Suprapubic skin (tissue), 4 donors: ENCODE measurements around the gene MFSD12. TPM values are rescaled to one million over a fixed set of nuclear protein-coding genes. Genes with fewer than 3 reads are reported as not detected.

Source experiments
- DNase-seq, 2 donors: peaks; one replicate each; pipeline ENCODE4 v3.0.0-alpha.2; 2019; ENCODE audit warnings: low spot score in 2 of 2
- H3K27ac ChIP-seq: fragments of 200-600 bp; sonication (generic); one replicate; pipeline ENCODE4 v1.5.1; 2019
- H3K27me3 ChIP-seq: fragments of 200-600 bp; sonication (generic); one replicate; pipeline ENCODE4 v1.5.1; 2019
- H3K36me3 ChIP-seq: fragments of 200-600 bp; sonication (generic); one replicate; pipeline ENCODE4 v1.5.1; 2019
- H3K4me1 ChIP-seq: fragments of 200-600 bp; sonication (generic); one replicate; pipeline ENCODE4 v1.5.1; 2019
- H3K4me3 ChIP-seq: fragments of 200-600 bp; sonication (generic); one replicate; pipeline ENCODE4 v1.5.1; 2019; ENCODE audit warnings: mild to moderate bottlenecking
- H3K9me3 ChIP-seq: fragments of 200-600 bp; sonication (generic); one replicate; pipeline ENCODE4 v1.5.1; 2019
- EP300 ChIP-seq: sonication (generic); formaldehyde crosslinking; IDR thresholded peaks from one replicate; pipeline ENCODE4 v1.6.1; 2017; ENCODE audit warnings: antibody characterized with exemption
- POLR2A ChIP-seq, 2 donors: fragments of 450-650 bp; IDR thresholded peaks; one replicate each; pipeline ENCODE4 v1.6.1; 2017; ENCODE audit warnings: antibody characterized with exemption in 2 of 2, mild to moderate bottlenecking in 2 of 2, moderate library complexity in 2 of 2
- POLR2AphosphoS5 ChIP-seq, 3 donors: sonication (generic); formaldehyde crosslinking; IDR thresholded peaks; one replicate each; pipeline ENCODE4 v1.6.1; 2017; ENCODE audit warnings: antibody characterized with exemption in 3 of 3
- WGBS: methylation state at CpG from one replicate; pipeline ENCODE4 v1.1.5; 2018; 5-methylcytosine and 5-hydroxymethylcytosine counted together
- total RNA-seq, 4 donors: library from RNA; depleted of rRNA; stranded (reverse); fragments of >200 nt; gene quantifications; one replicate each; pipeline ENCODE4 v1.1.0, GENCODE V29; 2016
- TF ChIP-seq, protein P1 (sequence below), 2 donors: fragments of 200-600 bp in 1 of 2; fragments of 450-650 bp in 1 of 2; sonication (generic) in 1 of 2; IDR thresholded peaks; one replicate each; pipeline ENCODE4 v1.5.1; 2016 to 2019; ENCODE audit warnings: antibody characterized with exemption in 2 of 2, mild to moderate bottlenecking in 1 of 2, moderate library complexity in 1 of 2

The MFSD12 gene
- total RNA-seq, 4 donors from 2014 or later: 60.4 to 206 (median 119) TPM

- Histone ChIP-seq H3K9me3 (no peaks in the 10 kb centered on the region), H3K4me3 (no peak overlapping the region), H3K27ac (no peak overlapping the region), H3K36me3 (peaks cover 68% of the 10 kb centered on the region), H3K27me3 (no peaks in the 10 kb centered on the region), H3K4me1 (peaks cover 29% of the 10 kb centered on the region)
- WGBS: 85% methylated on average over 19 of the region's 38 CpGs
- DNase-seq: no peak
- TF ChIP-seq, protein P1, sequence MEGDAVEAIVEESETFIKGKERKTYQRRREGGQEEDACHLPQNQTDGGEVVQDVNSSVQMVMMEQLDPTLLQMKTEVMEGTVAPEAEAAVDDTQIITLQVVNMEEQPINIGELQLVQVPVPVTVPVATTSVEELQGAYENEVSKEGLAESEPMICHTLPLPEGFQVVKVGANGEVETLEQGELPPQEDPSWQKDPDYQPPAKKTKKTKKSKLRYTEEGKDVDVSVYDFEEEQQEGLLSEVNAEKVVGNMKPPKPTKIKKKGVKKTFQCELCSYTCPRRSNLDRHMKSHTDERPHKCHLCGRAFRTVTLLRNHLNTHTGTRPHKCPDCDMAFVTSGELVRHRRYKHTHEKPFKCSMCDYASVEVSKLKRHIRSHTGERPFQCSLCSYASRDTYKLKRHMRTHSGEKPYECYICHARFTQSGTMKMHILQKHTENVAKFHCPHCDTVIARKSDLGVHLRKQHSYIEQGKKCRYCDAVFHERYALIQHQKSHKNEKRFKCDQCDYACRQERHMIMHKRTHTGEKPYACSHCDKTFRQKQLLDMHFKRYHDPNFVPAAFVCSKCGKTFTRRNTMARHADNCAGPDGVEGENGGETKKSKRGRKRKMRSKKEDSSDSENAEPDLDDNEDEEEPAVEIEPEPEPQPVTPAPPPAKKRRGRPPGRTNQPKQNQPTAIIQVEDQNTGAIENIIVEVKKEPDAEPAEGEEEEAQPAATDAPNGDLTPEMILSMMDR (IDR thresholded peaks at IDR 0.05): no peak
- no peak for TF ChIP-seq POLR2A (IDR thresholded peaks at IDR 0.05)
- TF ChIP-seq EP300: no peak
- TF ChIP-seq POLR2AphosphoS5 (IDR thresholded peaks at IDR 0.05): no peak
Observed at GRCh38 chr19:3534375-3535234, 22.8 kb downstream of the MFSD12 start.

DNA sequence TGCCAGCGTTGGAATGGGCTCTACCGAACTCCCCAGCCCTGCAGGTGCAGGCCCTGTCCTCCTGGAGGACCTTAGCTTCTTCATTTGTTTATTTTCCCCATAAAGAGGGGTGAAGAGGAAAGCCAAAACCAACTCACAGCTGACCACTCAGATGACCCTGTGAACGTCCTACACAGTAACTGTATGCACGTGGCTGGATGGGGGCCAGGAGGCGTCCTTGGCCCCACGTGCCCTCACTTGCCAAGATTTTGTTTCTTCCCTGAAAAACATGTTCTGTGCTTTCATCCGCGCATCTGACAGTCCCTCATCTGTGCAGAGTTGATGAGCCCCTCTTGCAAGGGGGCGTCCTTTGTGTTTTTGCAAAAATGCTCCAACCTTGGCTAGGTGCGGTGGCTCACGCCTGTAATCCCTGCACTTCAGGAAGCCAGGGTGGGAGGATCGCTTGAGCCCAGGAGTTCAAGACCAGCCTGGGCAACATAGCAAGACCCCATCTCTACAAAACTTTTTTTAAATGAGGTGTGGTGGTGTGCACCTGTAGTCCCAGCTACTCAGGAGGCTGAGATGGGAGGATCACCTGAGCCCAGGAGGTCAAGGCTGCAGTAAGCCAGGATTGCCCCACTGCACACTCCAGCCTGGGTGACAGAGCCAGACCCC, 23.7 kb downstream of the MFSD12 start:
- 85% methylated on average over 10 of the region's 12 CpGs for WGBS
- no peaks in the 10 kb centered on the region for H3K9me3 ChIP-seq
- H3K4me3 ChIP-seq: no peak overlapping the region
- no peak overlapping the region for H3K27ac ChIP-seq
- no peak for TF ChIP-seq EP300
- no peak for TF ChIP-seq POLR2AphosphoS5 (IDR thresholded peaks at IDR 0.05)
- TF ChIP-seq, protein P1 (IDR thresholded peaks at IDR 0.05): no peak
- TF ChIP-seq POLR2A (IDR thresholded peaks at IDR 0.05): no peak
- H3K27me3 ChIP-seq: no peaks in the 10 kb centered on the region
- peaks cover 24% of the 10 kb centered on the region for H3K4me1 ChIP-seq
- peaks cover 66% of the 10 kb centered on the region for H3K36me3 ChIP-seq
- DNase-seq: no peak

DNA sequence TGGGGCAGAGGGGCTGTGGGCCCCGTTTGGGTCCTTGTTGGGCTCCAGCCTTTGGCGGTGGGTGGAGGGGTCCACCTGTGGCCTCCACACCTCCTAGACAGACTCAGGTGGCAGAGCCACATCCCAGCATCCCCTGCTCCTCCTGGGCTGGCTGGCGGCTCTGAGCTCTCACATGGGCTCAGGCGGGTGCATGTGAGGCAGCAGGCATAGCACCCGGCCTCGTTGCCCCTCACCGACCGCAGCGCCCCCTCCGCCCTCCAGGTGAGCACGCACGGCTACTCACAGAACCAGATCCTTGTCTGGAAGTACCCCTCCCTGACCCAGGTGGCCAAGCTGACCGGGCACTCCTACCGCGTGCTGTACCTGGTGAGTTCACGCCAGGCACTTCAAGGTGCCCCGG, 24.4 kb downstream of the MFSD12 start:
- 65% methylated on average over 4 of the region's 17 CpGs for WGBS
- no peak overlapping the region for H3K27ac ChIP-seq

DNA sequence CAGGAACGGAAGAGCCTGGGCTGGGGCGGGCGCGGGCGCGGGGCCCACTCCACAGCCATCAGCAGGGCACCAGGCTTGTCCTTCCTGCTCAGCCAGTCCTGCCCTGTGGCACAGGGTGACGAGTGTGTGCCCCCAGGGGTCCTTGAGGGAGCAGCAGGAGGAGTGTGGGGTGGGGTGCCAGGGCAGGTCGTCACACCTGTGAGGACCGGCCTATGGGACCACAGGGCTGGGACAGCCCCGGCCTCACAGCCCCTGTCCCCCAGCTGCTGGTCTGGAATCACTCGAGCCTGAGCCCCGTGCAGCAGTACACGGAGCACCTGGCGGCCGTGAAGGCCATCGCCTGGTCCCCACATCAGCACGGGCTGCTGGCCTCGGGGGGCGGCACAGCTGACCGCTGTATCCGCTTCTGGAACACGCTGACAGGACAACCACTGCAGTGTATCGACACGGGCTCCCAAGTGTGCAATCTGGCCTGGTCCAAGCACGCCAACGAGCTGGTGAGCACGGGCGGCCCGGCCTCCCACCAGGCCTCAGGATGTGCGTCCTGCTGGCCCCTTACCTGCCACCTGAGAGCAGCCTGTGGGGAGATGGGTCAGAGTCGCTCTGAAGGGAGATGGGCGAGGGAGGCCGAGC, 25.1 kb downstream of the MFSD12 start:
- no peak for TF ChIP-seq POLR2AphosphoS5 (IDR thresholded peaks at IDR 0.05)
- TF ChIP-seq POLR2A (IDR thresholded peaks at IDR 0.05): no peak
- TF ChIP-seq, protein P1 (IDR thresholded peaks at IDR 0.05): no peak
- Histone ChIP-seq H3K27me3 (no peaks in the 10 kb centered on the region), H3K9me3 (no peaks in the 10 kb centered on the region), H3K4me1 (peaks cover 19% of the 10 kb centered on the region), H3K36me3 (peaks cover 71% of the 10 kb centered on the region), H3K27ac (no peak overlapping the region), H3K4me3 (no peak overlapping the region)
- no peak for DNase-seq
- WGBS: 92% methylated on average over 2 of the region's 33 CpGs

More for the DNA sequence above, 24.4 kb downstream of the MFSD12 start:
- H3K27me3 ChIP-seq: no peaks in the 10 kb centered on the region
- H3K36me3 ChIP-seq: peaks cover 64% of the 10 kb centered on the region
- no peak for DNase-seq
- H3K9me3 ChIP-seq: no peaks in the 10 kb centered on the region
- peaks cover 23% of the 10 kb centered on the region for H3K4me1 ChIP-seq
- TF ChIP-seq EP300: no peak
- no peak for TF ChIP-seq POLR2A (IDR thresholded peaks at IDR 0.05)
- no peak for TF ChIP-seq POLR2AphosphoS5 (IDR thresholded peaks at IDR 0.05)
- TF ChIP-seq, protein P1 (IDR thresholded peaks at IDR 0.05): no peak
- no peak overlapping the region for H3K4me3 ChIP-seq

DNA sequence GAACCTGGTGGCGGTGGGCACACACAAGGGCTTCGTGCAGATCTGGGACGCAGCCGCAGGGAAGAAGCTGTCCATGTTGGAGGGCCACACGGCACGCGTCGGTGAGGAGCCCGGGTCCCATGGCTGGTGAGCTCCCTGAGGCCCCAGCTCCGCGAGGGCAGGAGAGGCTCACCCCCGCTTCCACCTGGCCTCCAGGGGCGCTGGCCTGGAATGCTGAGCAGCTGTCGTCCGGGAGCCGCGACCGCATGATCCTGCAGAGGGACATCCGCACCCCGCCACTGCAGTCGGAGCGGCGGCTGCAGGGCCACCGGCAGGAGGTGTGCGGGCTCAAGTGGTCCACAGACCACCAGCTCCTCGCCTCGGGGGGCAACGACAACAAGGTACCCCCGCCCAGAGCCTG, 25.7 kb downstream of the MFSD12 start:
- Histone ChIP-seq H3K36me3 (peaks cover 77% of the 10 kb centered on the region), H3K27ac (no peak overlapping the region), H3K4me1 (peaks cover 13% of the 10 kb centered on the region), H3K27me3 (no peaks in the 10 kb centered on the region), H3K9me3 (no peaks in the 10 kb centered on the region), H3K4me3 (no peak overlapping the region)
- TF ChIP-seq POLR2A (IDR thresholded peaks at IDR 0.05): no peak
- no peak for TF ChIP-seq EP300
- no peak for TF ChIP-seq POLR2AphosphoS5 (IDR thresholded peaks at IDR 0.05)
- TF ChIP-seq, protein P1 (IDR thresholded peaks at IDR 0.05): no peak
- no peak for DNase-seq
- WGBS: no CpG with 5 or more reads among the region's 29 CpGs
